Stimulated activated CD8-positive, alpha-beta memory T cell treated with anti-CD3 and anti-CD28 coated beads, Interleukin-7, amount 100 ng/mL, for 48 hours (primary cell): ENCODE measurements around the gene ADAMTSL1.

Experiments
- DNase-seq, 2 donors: peaks; one replicate each; pipeline ENCODE4 v3.0.0-alpha.2; 2020; ENCODE audit warnings: low read depth in 1 of 2; ENCODE audit errors: extremely low read depth in 1 of 2

Gene ADAMTSL1

GRCh38 chr9:18473652-18474279, at the start of gene ADAMTSL1:
ADAMTSL1 (plus strand) TSS chr9:18474153; CDS start chr9:18474233, 80 bp downstream.
- DNase-seq: no peak

DNA sequence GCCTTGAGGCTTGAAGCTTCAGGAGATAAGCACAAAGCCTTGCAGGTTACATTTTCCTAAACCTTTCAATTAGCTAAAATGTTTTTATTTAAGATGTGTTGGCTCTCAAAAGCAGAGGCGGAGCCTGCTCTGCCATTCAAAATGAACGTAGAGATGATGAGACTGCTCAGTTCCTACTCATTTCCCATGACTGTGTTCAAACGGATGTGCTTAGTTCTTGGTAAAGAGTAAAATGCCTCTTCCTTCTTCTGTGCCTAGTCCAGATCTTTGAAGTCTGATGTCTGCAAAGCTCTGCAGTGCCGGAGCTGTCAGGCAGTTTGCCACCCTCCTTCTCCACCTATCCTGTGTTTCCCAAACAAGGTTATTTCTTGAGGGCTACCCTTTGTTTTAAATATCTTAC, 46.3 kb upstream of the ADAMTSL1 start:
- no peak for DNase-seq

- DNase-seq: no peak
These were observed 45.3 kb upstream of the ADAMTSL1 start for GRCh38 chr9:18428661-18429060.

GRCh38 chr9:18429070-18429469, 44.9 kb upstream of the ADAMTSL1 start:
- no peak for DNase-seq

GRCh38 chr9:18433620-18434019, 40.3 kb upstream of the ADAMTSL1 start:
- DNase-seq: no peak

- no peak for DNase-seq
These were observed 36.4 kb upstream of the ADAMTSL1 start for GRCh38 chr9:18437315-18438201.

- no peak for DNase-seq
These were observed 35.5 kb upstream of the ADAMTSL1 start for GRCh38 chr9:18438300-18438925.

GRCh38 chr9:18438951-18439350, 35.0 kb upstream of the ADAMTSL1 start:
- DNase-seq: no peak

- no peak for DNase-seq
These were observed 32.7 kb upstream of the ADAMTSL1 start for GRCh38 chr9:18441261-18441660.

DNA sequence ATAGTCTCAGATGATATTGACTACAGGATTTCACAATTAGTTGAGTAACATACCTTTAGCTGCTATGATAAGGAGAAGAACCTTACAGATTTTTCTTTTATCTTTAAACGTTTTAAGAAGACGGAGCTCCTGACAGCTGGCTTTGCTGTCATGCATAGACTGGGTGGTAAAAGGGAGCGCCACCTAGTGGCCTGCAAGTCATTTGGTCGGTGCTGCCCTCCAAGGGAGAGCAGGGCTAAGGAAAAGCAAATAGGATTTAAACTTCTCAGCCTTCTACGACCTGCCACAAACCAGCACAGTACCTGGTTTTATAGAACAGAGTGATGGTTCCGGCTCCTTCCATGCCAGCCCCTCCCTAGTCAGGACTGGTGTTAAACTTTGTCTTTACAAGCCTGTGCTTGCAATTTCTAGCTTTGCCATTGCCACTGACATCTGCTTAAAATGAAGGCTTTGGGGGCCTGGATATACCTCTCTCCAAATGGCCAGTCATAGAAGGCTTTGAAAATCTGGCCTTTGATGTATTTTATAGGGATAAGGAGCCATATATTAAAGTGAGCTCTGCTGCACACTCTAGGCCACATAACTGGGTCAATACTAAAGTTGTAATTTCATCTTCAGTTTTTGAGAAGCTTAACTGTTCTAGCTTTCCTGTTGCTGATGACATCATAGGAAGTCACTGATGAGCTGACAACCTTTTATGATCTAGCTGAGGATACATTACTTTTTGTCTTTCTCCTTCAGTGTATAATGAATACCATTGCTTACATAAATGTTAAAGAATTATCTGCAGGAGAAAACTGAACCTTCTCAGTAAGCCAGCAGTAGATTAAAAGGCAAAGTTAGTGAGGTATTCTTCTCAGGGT, 31.1 kb upstream of the ADAMTSL1 start:
- peak in 1 of 2 donors; percentile 12 for DNase-seq

GRCh38 chr9:18447131-18447530, 26.8 kb upstream of the ADAMTSL1 start:
- no peak for DNase-seq

GRCh38 chr9:18447541-18447940, 26.4 kb upstream of the ADAMTSL1 start:
- DNase-seq: no peak

DNA sequence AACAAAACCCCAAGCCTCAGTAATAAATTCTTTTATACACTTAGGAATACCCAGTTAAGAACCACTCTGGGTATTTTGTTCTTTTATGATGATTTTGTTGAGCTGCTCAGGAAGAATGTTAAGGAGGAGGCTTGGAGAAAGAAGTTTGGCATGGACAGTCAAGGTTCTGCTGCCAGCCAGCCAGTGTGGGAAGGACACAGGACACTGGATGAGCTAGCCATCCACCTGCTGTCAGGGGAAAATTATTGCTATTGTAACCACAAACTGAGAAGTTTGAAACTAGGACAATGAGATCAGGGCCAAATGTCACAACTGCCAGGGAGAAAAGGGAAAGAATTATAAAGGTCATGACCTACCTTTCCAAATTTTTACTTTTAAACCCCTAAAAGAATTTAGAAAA, 25.9 kb upstream of the ADAMTSL1 start:
- DNase-seq: no peak

DNA sequence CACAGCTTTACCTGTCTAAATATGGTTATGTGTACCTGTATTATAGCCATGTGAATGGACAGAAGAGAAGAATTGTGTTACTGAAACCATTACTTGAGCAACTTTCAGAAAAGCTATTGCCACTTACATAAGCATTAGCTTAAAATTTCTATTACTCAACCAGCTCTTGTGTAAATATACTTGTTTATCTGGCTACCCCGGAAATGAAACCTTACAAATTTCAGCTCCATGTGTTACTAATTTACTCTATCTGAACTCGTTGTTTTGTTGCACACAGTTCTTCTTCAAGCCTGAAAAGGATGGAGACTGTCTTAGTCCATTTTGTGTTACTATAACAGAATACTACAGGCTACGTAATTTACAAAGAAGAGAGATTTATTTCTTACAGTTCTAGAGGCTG, 22.5 kb upstream of the ADAMTSL1 start:
- DNase-seq: no peak

GRCh38 chr9:18452276-18452675, 21.7 kb upstream of the ADAMTSL1 start:
- no peak for DNase-seq

DNA sequence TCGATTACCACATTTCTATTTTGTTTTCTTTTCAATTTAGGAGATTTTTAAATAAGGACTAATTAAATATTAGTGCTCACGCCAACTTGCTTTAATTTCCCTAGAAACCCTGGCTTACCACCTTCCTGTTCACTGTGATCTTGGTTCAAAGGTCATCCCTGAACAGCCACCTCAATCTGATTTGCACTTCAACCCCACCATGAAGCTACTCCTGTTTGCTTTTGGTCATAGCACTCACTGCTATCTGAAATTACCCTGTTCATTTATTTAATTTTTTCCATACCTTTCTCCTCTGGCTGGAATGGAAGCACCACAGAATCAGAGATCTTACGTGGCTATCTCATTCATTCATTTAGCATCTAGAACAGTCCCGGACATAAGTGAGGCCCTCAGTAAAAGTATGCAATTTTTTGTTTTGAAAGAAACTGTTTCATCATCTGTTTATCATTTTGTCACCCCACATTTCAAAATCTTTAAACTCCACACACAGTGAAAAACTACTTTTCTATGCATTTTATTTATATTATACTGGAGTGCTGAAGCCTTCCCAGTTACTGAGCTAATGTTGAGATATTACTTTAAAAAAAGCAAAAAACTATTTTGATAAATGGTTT, 17.2 kb upstream of the ADAMTSL1 start:
- DNase-seq: no peak

DNA sequence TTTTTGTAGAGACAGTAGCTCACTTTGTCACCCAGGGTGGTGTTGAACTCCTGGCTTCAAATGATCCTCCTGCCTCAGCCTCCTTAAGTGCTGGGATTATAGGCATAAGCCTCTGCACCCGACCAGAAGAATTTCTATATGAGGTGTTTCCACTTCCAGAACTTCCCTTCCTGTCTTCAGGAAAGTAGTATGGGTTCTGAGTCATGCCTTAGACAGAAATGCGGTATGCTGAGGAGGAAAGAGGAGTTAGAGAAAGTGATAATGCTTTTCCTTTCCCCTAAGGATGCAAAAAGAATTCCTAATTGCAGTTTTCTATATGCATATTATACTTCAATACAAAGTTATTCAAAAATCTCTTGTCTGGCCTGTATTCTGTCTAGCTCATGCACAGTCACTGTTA, 16.4 kb upstream of the ADAMTSL1 start:
- DNase-seq: no peak

DNA sequence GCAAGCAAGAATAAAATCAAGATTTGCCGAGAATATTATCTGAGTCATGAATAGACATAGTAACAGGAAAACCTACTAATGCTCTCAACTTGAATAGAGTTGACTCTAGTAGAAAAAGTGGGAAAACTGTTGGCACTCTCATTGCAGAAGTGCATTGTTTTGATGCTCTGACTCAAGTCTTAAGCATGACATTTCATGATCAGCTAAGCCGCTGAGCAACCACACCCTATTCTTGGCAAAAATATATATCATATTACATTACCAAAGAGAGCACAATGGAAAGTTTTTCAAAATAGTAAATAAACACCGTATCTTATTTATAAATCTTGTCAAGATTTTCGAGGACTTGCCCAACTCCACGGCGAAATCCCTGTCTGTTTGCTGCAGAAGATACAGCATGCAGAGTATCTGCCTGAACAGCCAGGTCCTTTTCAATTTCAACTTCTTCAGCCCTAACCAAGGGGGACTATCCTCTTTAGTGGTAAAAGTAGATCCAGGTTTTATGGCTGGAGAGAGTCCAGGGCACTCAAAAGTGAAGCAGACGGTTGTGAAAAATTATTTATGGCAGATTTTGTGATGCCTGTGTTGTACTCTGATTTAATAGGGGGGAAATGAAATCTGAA, 13.9 kb upstream of the ADAMTSL1 start:
- DNase-seq: no peak

GRCh38 chr9:18461496-18461895, 12.5 kb upstream of the ADAMTSL1 start:
- no peak for DNase-seq

- DNase-seq: no peak
These were observed 10.0 kb upstream of the ADAMTSL1 start for GRCh38 chr9:18463991-18464390.
